Aorta (tissue), 5 donors: ENCODE measurements around the gene SLC1A6. TPM values are rescaled to one million over a fixed set of nuclear protein-coding genes. Genes with fewer than 3 reads are reported as not detected.

Source experiments
- ATAC-seq: fragments of 200-7000 bp; cut with Tn5 transposase; one replicate; pipeline ENCODE4 v1.9.1; 2022; ENCODE audit warnings: moderate library complexity; ENCODE audit not compliant: low FRiP score
- DNase-seq, 2 donors: peaks; one replicate each; pipeline ENCODE4 v3.0.0-alpha.2; 2020
- H3K27ac ChIP-seq, 2 donors: one replicate each; pipeline ENCODE4 v1.5.1; 2013; ENCODE audit warnings: low read length in 2 of 2, mild to moderate bottlenecking in 2 of 2, moderate library complexity in 2 of 2, control low read depth in 1 of 2, inconsistent platforms in 1 of 2, low read depth in 1 of 2
- H3K27me3 ChIP-seq, 2 donors: one replicate each; pipeline ENCODE4 v1.6.1; 2013; ENCODE audit warnings: control low read depth in 1 of 2, low read length in 1 of 2, mild to moderate bottlenecking in 1 of 2, moderate library complexity in 1 of 2; ENCODE audit not compliant: insufficient read depth in 2 of 2, control insufficient read depth in 1 of 2
- H3K36me3 ChIP-seq, 2 donors: one replicate each; pipeline ENCODE4 v1.6.1; 2013; ENCODE audit warnings: control low read depth in 1 of 2, low read length in 1 of 2, mild to moderate bottlenecking in 1 of 2; ENCODE audit not compliant: insufficient read depth in 2 of 2, control insufficient read depth in 1 of 2
- H3K4me1 ChIP-seq, 2 donors: one replicate each; pipeline ENCODE4 v1.6.1; 2013; ENCODE audit warnings: low read length in 2 of 2, control low read depth in 1 of 2, mild to moderate bottlenecking in 1 of 2, moderate library complexity in 1 of 2; ENCODE audit not compliant: insufficient read depth in 2 of 2, control insufficient read depth in 1 of 2
- H3K4me3 ChIP-seq, 2 donors: one replicate each; pipeline ENCODE4 v1.5.1; 2013; ENCODE audit warnings: low read length in 2 of 2, control low read depth in 1 of 2, mild to moderate bottlenecking in 1 of 2
- H3K9me3 ChIP-seq: one replicate; pipeline ENCODE4 v1.6.1; 2013; ENCODE audit warnings: mild to moderate bottlenecking, low read length; ENCODE audit not compliant: control insufficient read depth
- WGBS, 2 donors: extraction: QIAGEN DNeasy Blood & Tissue Kit; methylation state at CpG; one replicate each; pipeline ENCODE4 v1.1.7; 2013; 5-methylcytosine and 5-hydroxymethylcytosine counted together
- intact Hi-C, 2 donors: fragments of 100-400 bp; cut with DNase I; formaldehyde crosslinking; loops; one replicate each; pipeline versions ENCODE4 v1.14.2 to v1.15.0; 2022
- polyA plus RNA-seq, 2 donors: library from polyadenylated mRNA; stranded (reverse); fragments of 200-250 nt; gene quantifications; one replicate each; pipeline ENCODE4 v1.2.3, GENCODE V29; 2013
- total RNA-seq, 2 donors: library from RNA; stranded (reverse); fragmentation: NEBNext Ultra II Directional; extraction: Animal tissue kit (Norgen Biotek cat#: 25700); gene quantifications; one replicate each; pipeline ENCODE4 v1.2.1, GENCODE V29; 2021
- donor health status: healthy with polysubstance abuse.
- donor health status: Bipolar disorder and iron deficiency.
- donor health status: DM: no; HTN: no; CAD: no.
- donor health status: DM: no; HTN: no; CAD: no.
- donor health status: DM: yes; HTN: yes; CAD: no.

The SLC1A6 gene
- total and polyA plus RNA-seq, 4 donors: 0.13 TPM; not detected in 3

DNA sequence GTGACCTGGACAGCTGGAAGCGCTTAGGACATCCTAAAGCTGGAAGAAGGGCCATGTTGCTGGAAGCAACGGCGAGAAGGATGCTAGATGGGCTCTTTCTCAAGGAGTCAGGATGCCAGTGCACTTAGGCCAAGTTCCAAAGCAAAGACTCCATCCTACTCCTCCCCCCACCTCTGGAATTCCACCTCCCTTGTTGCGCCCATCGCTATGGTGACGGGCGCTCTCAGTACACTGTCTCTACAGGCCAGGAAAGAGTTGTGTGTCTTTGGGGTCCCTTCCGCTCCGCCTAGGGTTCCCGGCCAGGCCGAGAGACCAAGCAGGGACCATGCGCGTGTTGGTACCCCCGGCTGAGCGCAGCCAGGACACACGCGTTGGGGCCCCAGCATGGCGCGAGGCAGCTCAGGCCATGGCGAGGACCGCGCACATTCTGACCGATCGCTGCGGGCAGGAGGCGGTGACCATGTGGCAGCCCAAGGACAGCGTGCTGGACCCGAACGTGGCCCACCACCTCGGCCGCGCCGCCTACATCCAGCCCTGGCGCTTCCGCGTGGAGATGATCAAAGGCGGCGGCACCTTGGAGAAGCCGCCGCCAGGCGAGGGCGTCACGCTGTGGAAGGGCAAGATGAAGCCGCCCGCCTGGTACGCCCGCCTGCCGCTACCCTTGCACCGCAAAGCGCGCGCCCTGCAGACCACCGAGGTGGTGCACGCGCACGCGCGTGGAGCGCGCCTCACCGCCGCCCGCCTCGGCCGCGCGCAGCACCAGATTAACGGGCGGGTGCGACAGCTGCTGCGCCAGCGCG is 31.0 kb upstream of the SLC1A6 start:
- H3K27ac ChIP-seq: no peak overlapping the region
- intact Hi-C loops: no loop called here
- 1 to 2% methylated on average over 73 of the region's 73 CpGs for WGBS, 2 donors
- no peak overlapping the region for H3K4me3 ChIP-seq
- no peaks in the 10 kb centered on the region for H3K36me3 ChIP-seq
- ATAC-seq (peak; percentile 29), DNase-seq (no peak)
- peaks cover 0 to 3% of the 10 kb centered on the region in 2 donors for H3K27me3 ChIP-seq
- no peaks in the 10 kb centered on the region for H3K4me1 ChIP-seq
- peaks cover 1% of the 10 kb centered on the region for H3K9me3 ChIP-seq

DNA sequence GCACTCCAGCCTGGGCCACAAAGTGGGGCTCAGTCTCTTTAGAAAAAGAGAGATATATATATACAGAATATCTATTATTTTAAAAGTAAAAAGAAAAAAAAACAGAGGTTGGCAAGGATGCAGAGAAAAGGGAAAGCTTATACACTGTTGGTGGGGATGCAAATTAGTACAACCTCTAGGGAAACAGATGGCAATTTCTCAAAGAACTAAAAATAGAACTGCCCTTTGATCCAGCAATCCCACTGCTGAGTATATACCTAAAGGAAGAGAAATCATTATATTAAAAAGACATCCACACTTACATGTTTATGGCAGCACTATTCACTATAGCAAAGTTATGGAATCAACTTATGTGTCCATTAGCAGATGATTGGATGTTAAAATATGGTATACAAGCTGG is 28.6 kb upstream of the SLC1A6 start:
- intact Hi-C loops: no loop called here
- peaks cover 0 to 3% of the 10 kb centered on the region in 2 donors for H3K27me3 ChIP-seq

DNA sequence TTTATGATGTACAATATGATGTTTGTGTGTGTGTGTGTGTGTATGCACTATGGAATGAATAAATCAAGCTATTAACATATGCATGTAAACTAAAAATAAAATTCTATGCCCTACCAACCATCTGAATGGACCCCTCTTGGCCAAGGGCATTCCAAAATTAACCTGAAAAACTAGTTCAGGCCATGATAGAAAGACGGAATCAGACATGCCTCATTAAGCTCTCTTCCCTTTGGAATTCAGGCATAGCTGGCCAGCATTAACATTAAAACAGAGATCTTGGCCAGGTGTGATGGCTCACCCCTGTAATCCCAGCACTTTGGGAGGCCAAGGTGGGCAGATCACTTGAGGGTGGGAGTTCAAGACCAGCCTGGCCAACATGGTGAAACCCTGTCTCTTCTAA is 18.3 kb upstream of the SLC1A6 start:
- intact Hi-C loops: no loop called here
- Histone ChIP-seq H3K9me3 (peaks cover 1% of the 10 kb centered on the region), H3K27ac (no peak overlapping the region), H3K36me3 (no peaks in the 10 kb centered on the region), H3K4me3 (no peak overlapping the region), H3K27me3 (peaks cover 0 to 3% of the 10 kb centered on the region in 2 donors), H3K4me1 (no peaks in the 10 kb centered on the region)
- no peak for ATAC-seq
- 58 to 70% methylated on average over 1 of the region's 1 CpG for WGBS, 2 donors
- DNase-seq: no peak

More for the DNA sequence above, 28.6 kb upstream of the SLC1A6 start:
- H3K4me1 ChIP-seq: no peaks in the 10 kb centered on the region
- H3K27ac ChIP-seq: no peak overlapping the region
- H3K9me3 ChIP-seq: peaks cover 1% of the 10 kb centered on the region
- no peak for ATAC-seq
- H3K36me3 ChIP-seq: no peaks in the 10 kb centered on the region
- no peak for DNase-seq
- no peak overlapping the region for H3K4me3 ChIP-seq

DNA sequence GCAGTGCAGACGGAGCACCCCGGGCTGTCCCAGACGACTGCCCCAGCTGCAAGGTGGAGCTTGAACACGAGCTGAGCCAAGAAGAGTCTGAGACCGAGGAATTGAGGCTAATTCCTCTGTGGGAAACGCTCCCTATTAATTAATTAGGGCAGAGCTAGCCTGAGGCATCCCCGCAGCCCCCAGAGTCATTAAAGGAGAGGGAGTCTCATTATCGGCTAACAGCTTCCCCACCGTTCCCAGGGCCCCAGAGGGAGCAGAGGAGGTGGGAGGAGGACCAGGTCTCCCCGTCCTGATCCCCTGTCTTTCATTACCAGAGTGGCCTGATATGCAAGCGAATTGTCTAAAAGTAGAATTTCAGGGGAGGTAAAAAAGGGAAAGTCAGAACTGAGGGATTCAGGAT is 13.1 kb upstream of the SLC1A6 start:
- H3K4me3 ChIP-seq: no peak overlapping the region
- WGBS, 2 donors: 47 to 50% methylated on average over 11 of the region's 11 CpGs
- no peaks in the 10 kb centered on the region for H3K36me3 ChIP-seq
- H3K27ac ChIP-seq: no peak overlapping the region
- peaks cover 4% of the 10 kb centered on the region for H3K9me3 ChIP-seq
- intact Hi-C loops: no loop called here
- no peak for DNase-seq
- H3K4me1 ChIP-seq: no peaks in the 10 kb centered on the region
- peaks cover 0 to 3% of the 10 kb centered on the region in 2 donors for H3K27me3 ChIP-seq
- no peak for ATAC-seq

DNA sequence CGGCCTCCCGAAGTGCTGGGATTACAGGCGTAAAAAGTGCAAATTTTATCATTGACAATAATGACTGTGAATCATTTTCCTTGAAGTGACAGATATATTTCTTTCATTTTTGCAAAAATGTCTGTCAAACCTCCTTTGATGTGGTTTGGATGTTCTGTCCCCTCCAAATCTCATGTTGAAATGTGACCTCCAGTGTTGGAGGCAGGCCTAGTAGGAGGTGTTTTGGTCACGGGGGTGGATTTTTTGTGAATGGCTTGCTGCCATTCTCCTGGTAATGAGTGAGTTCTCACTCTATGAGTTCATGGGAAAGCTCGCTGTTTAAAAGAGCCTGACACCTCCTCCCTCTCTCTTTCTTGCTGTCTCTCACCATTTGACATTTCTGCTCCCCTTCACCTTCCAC is 5.5 kb upstream of the SLC1A6 start:
- WGBS, 2 donors: 66 to 67% methylated on average over 5 of the region's 5 CpGs
- peaks cover 6% of the 10 kb centered on the region for H3K9me3 ChIP-seq
- H3K27ac ChIP-seq: no peak overlapping the region
- no peak overlapping the region for H3K4me3 ChIP-seq
- ATAC-seq (no peak), DNase-seq (no peak)
- no peaks in the 10 kb centered on the region for H3K27me3 ChIP-seq
- intact Hi-C loops: no loop called here
- H3K4me1 ChIP-seq: no peaks in the 10 kb centered on the region
- no peaks in the 10 kb centered on the region for H3K36me3 ChIP-seq

DNA sequence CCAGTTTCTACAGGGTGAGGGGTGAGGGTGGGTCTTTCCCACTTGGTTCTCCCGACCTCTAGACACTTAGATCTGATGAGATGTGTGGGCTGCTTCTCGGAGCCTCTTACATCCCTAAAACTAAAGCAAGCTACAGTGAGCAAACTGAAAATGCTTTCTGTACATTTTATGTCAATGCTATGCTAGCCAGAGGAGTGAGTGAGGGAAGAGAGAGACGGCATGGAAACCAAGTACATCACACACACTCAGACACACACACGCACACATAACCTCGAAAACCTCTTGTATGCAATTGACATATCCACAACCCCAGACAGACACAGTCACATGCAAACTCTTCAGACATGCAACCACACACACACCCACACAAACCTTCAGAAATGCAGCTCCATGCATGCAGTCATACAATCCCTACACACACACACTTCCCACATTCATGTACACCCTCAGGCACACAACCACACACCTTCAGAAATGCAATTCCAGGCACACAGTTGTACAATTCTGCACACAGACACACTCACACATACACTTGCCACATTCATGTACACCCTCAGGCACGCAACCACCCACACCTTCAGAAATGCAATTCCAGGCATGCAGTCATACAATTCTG is 1.4 kb downstream of the SLC1A6 start:
- Histone ChIP-seq H3K36me3 (no peaks in the 10 kb centered on the region), H3K4me3 (no peak overlapping the region), H3K9me3 (no peaks in the 10 kb centered on the region), H3K27ac (no peak overlapping the region), H3K4me1 (no peaks in the 10 kb centered on the region), H3K27me3 (peaks cover 0 to 3% of the 10 kb centered on the region in 2 donors)
- ATAC-seq (no peak), DNase-seq (no peak)
- 46 to 49% methylated on average over 6 of the region's 6 CpGs for WGBS, 2 donors
- intact Hi-C loops: no loop called here

DNA sequence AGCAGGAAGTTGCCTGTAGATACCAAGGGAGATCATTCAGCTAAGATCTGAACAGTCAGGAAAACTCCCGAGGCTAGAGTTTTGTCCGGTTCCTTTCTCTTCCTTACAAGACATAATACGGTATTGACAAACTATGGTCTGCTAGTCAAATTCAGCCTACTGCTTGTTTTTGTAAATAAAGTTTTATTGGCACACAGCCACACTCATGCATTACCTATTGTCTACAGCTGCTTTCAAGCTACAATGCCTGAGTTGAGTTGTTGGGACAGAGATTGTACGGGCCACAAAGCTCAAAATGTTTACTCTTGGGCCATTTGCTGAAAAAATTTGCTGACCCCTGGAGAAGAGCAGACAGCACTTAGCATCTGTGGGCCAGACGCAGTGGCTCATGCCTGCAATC is 2.5 kb downstream of the SLC1A6 start:
- Histone ChIP-seq H3K36me3 (no peaks in the 10 kb centered on the region), H3K4me3 (no peak overlapping the region), H3K27me3 (peaks cover 0 to 3% of the 10 kb centered on the region in 2 donors), H3K4me1 (no peaks in the 10 kb centered on the region), H3K9me3 (no peaks in the 10 kb centered on the region), H3K27ac (no peak overlapping the region)
- ATAC-seq (no peak), DNase-seq (no peak)
- intact Hi-C loops: no loop called here
- WGBS, 2 donors: 37 to 55% methylated on average over 5 of the region's 5 CpGs

DNA sequence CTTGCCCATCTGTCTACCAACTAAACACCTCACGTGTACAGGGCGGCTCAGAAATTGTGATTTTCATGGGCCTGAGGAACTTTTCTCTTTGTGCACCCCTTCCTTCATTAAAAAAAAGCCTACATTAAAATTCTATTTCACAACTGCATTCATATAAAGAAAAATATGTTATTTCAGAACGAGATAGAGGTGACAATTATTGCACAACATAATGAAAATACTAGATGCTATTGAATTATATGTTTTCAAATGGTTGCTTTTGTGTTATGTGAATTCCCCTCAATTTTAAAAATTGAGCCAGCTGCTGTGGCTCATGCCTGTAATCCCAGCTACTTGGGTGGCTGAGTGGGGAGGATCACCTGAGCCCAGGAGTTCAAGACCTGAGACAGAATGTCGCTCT is 5.2 kb downstream of the SLC1A6 start:
- 62 to 71% methylated on average over 4 of the region's 4 CpGs for WGBS, 2 donors
- ATAC-seq: no peak
- no peak overlapping the region for H3K4me3 ChIP-seq
- DNase-seq: no peak
- H3K36me3 ChIP-seq: no peaks in the 10 kb centered on the region
- no peak overlapping the region for H3K27ac ChIP-seq
- H3K9me3 ChIP-seq: no peaks in the 10 kb centered on the region
- intact Hi-C loops: no loop called here
- H3K4me1 ChIP-seq: no peaks in the 10 kb centered on the region
- H3K27me3 ChIP-seq: peaks cover 0 to 3% of the 10 kb centered on the region in 2 donors

DNA sequence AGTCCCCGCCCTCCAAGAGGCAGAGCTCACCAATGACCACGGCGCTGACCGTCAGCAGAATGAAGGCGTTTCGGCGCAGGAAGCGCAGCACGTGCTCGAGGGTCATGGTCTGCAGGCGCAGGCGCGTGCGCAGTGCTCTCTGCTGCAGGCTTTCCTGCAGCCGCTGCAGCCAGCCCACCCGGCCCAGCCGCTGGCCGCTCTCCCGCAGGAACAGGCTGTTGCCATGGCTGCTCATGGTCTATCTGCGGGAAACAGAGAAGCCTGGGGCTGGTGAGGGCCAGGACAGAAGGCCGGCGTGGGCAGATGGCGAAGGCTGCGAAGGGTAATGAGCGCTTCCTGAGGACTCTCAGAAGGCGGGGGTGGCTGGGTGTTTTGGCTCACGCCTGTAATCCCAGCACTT is 7.0 kb downstream of the SLC1A6 start:
- Histone ChIP-seq H3K36me3 (no peaks in the 10 kb centered on the region), H3K27ac (no peak overlapping the region), H3K27me3 (no peaks in the 10 kb centered on the region), H3K9me3 (no peaks in the 10 kb centered on the region), H3K4me1 (no peaks in the 10 kb centered on the region), H3K4me3 (no peak overlapping the region)
- ATAC-seq: no peak
- intact Hi-C loops: no loop called here
- 76 to 80% methylated on average over 27 of the region's 27 CpGs for WGBS, 2 donors
- no peak for DNase-seq
